ENCODE results near the gene SATB1. TPM values are rescaled to one million over a fixed set of nuclear protein-coding genes. Genes with fewer than 3 reads are reported as not detected.
"Not testable (repeated sequence)": the region's sequence is repeated elsewhere in the genome, so short reads cannot be mapped to it uniquely, and the experiment has no call there.

The SATB1 gene
- 12.0 TPM for total RNA-seq

- ATAC-seq = peak; percentile 77
- DNase-seq (ENCODE audit: low spot score) = peak; percentile 79
Measured at GRCh38 chr3:18424729-18425640, at the start of gene SATB1. Gene SATB1 (minus strand): TSS chr3:18425339. CDS start chr3:18420967, 4,372 bp downstream.

GRCh38 chr3:18474202-18474601, 49.1 kb upstream of the SATB1 start:
- DNase-seq (ENCODE audit: low spot score) (no peak), ATAC-seq (no peak)

- peak; percentile 46 for DNase-seq (ENCODE audit: low spot score)
- ATAC-seq = peak; percentile 91
Measured at GRCh38 chr3:18469775-18470174, 44.6 kb upstream of the SATB1 start.

GRCh38 chr3:18466136-18466535, 41.0 kb upstream of the SATB1 start:
- no peak for DNase-seq (ENCODE audit: low spot score)
- ATAC-seq = no peak

- DNase-seq (ENCODE audit: low spot score) (no peak), ATAC-seq (no peak)
Measured at GRCh38 chr3:18454766-18455165, 29.6 kb upstream of the SATB1 start.

- DNase-seq (ENCODE audit: low spot score); ATAC-seq: not testable (repeated sequence)
Measured at GRCh38 chr3:18449618-18450017, 24.5 kb upstream of the SATB1 start.

GRCh38 chr3:18447720-18448119, 22.6 kb upstream of the SATB1 start:
- DNase-seq (ENCODE audit: low spot score) = no peak
- no peak for ATAC-seq

- no peak for ATAC-seq
- no peak for DNase-seq (ENCODE audit: low spot score)
Measured at GRCh38 chr3:18446149-18446825, 21.1 kb upstream of the SATB1 start.

GRCh38 chr3:18445401-18446148, 20.4 kb upstream of the SATB1 start:
- DNase-seq (ENCODE audit: low spot score) = no peak
- peak; percentile 3 for ATAC-seq

- DNase-seq (ENCODE audit: low spot score) (peak; percentile 66), ATAC-seq (peak; percentile 98)
Measured at GRCh38 chr3:18444595-18445400, 19.7 kb upstream of the SATB1 start.

- DNase-seq (ENCODE audit: low spot score) (peak; percentile 47), ATAC-seq (peak; percentile 42)
Measured at GRCh38 chr3:18443665-18444594, 18.8 kb upstream of the SATB1 start.

- DNase-seq (ENCODE audit: low spot score) = no peak
- ATAC-seq = no peak
Measured at GRCh38 chr3:18442756-18443664, 17.9 kb upstream of the SATB1 start.

- no peak for DNase-seq (ENCODE audit: low spot score)
Measured at GRCh38 chr3:18441551-18441950, 16.4 kb upstream of the SATB1 start.

GRCh38 chr3:18440066-18440722, 15.1 kb upstream of the SATB1 start:
- ATAC-seq (no peak), DNase-seq (ENCODE audit: low spot score) (no peak)

More at GRCh38 chr3:18441551-18441950, 16.4 kb upstream of the SATB1 start:
- no peak for ATAC-seq

GRCh38 chr3:18439281-18439680, 14.1 kb upstream of the SATB1 start:
- ATAC-seq (no peak), DNase-seq (ENCODE audit: low spot score) (no peak)

- DNase-seq (ENCODE audit: low spot score) = no peak
- no peak for ATAC-seq
Measured at GRCh38 chr3:18438586-18438985, 13.4 kb upstream of the SATB1 start.

- ATAC-seq = no peak
- no peak for DNase-seq (ENCODE audit: low spot score)
Measured at GRCh38 chr3:18436213-18436612, 11.1 kb upstream of the SATB1 start.

GRCh38 chr3:18434711-18435110, 9.6 kb upstream of the SATB1 start:
- no peak for DNase-seq (ENCODE audit: low spot score)
- ATAC-seq = no peak
